Measurements from ENCODE around the gene OTOP1. TPM values are rescaled to one million over a fixed set of nuclear protein-coding genes. Genes with fewer than 3 reads are reported as not detected.

The OTOP1 gene
- not detected for total RNA-seq (ENCODE audit: unreplicated experiment)
- long read RNA-seq: 0 reads

- no peak for DNase-seq (ENCODE audit: low spot score)
- H3K27me3 Mint-ChIP-seq (ENCODE audit: unreplicated experiment): peaks cover 20% of the 10 kb centered on the region
These were observed at the start of gene OTOP1 for GRCh38 chr4:4226606-4227438. Gene OTOP1, minus strand, starts transcription at chr4:4226929. Its CDS starts 65 bp downstream, at chr4:4226864.

GRCh38 chr4:4274226-4274625, 47.5 kb upstream of the OTOP1 start:
- H3K27me3 Mint-ChIP-seq (ENCODE audit: unreplicated experiment): peaks cover 1% of the 10 kb centered on the region
- no peak for TF ChIP-seq CTCF (IDR thresholded peaks at IDR 0.05; ENCODE audit: unreplicated experiment)
- H3K27ac Mint-ChIP-seq (ENCODE audit: unreplicated experiment): no peak overlapping the region
- H3K4me3 Mint-ChIP-seq (ENCODE audit: unreplicated experiment): no peak overlapping the region
- H3K4me1 Mint-ChIP-seq (ENCODE audit: unreplicated experiment): no peaks in the 10 kb centered on the region
- H3K36me3 Mint-ChIP-seq (ENCODE audit: low read depth, unreplicated experiment): peaks cover 19% of the 10 kb centered on the region
- no peaks in the 10 kb centered on the region for H3K9me3 Mint-ChIP-seq (ENCODE audit: unreplicated experiment)
- no peak for DNase-seq (ENCODE audit: low spot score)

More at GRCh38 chr4:4226606-4227438, at the start of gene OTOP1:
- no peak for TF ChIP-seq CTCF (IDR thresholded peaks at IDR 0.05; ENCODE audit: unreplicated experiment)
- Mint-ChIP-seq H3K4me1 (ENCODE audit: unreplicated experiment) (peaks cover 5% of the 10 kb centered on the region), H3K36me3 (ENCODE audit: low read depth, unreplicated experiment) (peaks cover 16% of the 10 kb centered on the region), H3K27ac (ENCODE audit: unreplicated experiment) (no peak within 1 kb of the TSS), H3K4me3 (ENCODE audit: unreplicated experiment) (peak within 1 kb of the TSS; percentile 73), H3K9me3 (ENCODE audit: unreplicated experiment) (peaks cover 4% of the 10 kb centered on the region)

- DNase-seq (ENCODE audit: low spot score): no peak
- Mint-ChIP-seq H3K27me3 (ENCODE audit: unreplicated experiment) (peaks cover 1% of the 10 kb centered on the region), H3K4me3 (ENCODE audit: unreplicated experiment) (no peak overlapping the region), H3K36me3 (ENCODE audit: low read depth, unreplicated experiment) (peaks cover 18% of the 10 kb centered on the region), H3K4me1 (ENCODE audit: unreplicated experiment) (no peaks in the 10 kb centered on the region), H3K27ac (ENCODE audit: unreplicated experiment) (no peak overlapping the region), H3K9me3 (ENCODE audit: unreplicated experiment) (no peaks in the 10 kb centered on the region)
- no peak for TF ChIP-seq CTCF (IDR thresholded peaks at IDR 0.05; ENCODE audit: unreplicated experiment)
These were observed 45.2 kb upstream of the OTOP1 start for GRCh38 chr4:4271912-4272311.

GRCh38 chr4:4270529-4270928, 43.8 kb upstream of the OTOP1 start:
- Mint-ChIP-seq H3K36me3 (ENCODE audit: low read depth, unreplicated experiment) (peaks cover 15% of the 10 kb centered on the region), H3K27me3 (ENCODE audit: unreplicated experiment) (peaks cover 1% of the 10 kb centered on the region), H3K9me3 (ENCODE audit: unreplicated experiment) (no peaks in the 10 kb centered on the region), H3K27ac (ENCODE audit: unreplicated experiment) (no peak overlapping the region), H3K4me1 (ENCODE audit: unreplicated experiment) (no peaks in the 10 kb centered on the region), H3K4me3 (ENCODE audit: unreplicated experiment) (no peak overlapping the region)
- no peak for DNase-seq (ENCODE audit: low spot score)
- no peak for TF ChIP-seq CTCF (IDR thresholded peaks at IDR 0.05; ENCODE audit: unreplicated experiment)

GRCh38 chr4:4269856-4270255, 43.1 kb upstream of the OTOP1 start:
- H3K4me1 Mint-ChIP-seq (ENCODE audit: unreplicated experiment): no peaks in the 10 kb centered on the region
- peaks cover 15% of the 10 kb centered on the region for H3K36me3 Mint-ChIP-seq (ENCODE audit: low read depth, unreplicated experiment)
- H3K9me3 Mint-ChIP-seq (ENCODE audit: unreplicated experiment): no peaks in the 10 kb centered on the region
- DNase-seq (ENCODE audit: low spot score): no peak
- no peak for TF ChIP-seq CTCF (IDR thresholded peaks at IDR 0.05; ENCODE audit: unreplicated experiment)
- H3K4me3 Mint-ChIP-seq (ENCODE audit: unreplicated experiment): no peak overlapping the region
- no peak overlapping the region for H3K27ac Mint-ChIP-seq (ENCODE audit: unreplicated experiment)
- H3K27me3 Mint-ChIP-seq (ENCODE audit: unreplicated experiment): peaks cover 1% of the 10 kb centered on the region

Measured in endothelial cell (in vitro differentiated cells).